Right cardiac atrium (tissue), 5 donors: ENCODE measurements around the gene KIF1B. TPM values are rescaled to one million over a fixed set of nuclear protein-coding genes. Genes with fewer than 3 reads are reported as not detected.
A peak's percentile ranks its signal among the peaks of the same experiment; 100 is the strongest.

Experiments used
- ATAC-seq, 2 donors: fragments of 200-7000 bp; cut with Tn5 transposase; one replicate each; pipeline versions ENCODE4 v1.8.0 to v1.9.1; 2020; ENCODE audit warnings: moderate library complexity in 2 of 2, mild to moderate bottlenecking in 1 of 2
- DNase-seq, 3 donors: peaks; one replicate each; pipeline ENCODE4 v3.0.0-alpha.2; 2020
- H3K27ac ChIP-seq: one replicate; pipeline ENCODE4 v1.5.1; 2013; ENCODE audit warnings: mild to moderate bottlenecking, low read length, control low read depth, moderate library complexity
- H3K27me3 ChIP-seq: one replicate; pipeline ENCODE4 v1.6.1; 2013; ENCODE audit not compliant: control insufficient read depth, insufficient read depth
- H3K4me1 ChIP-seq: one replicate; pipeline ENCODE4 v1.6.1; 2013; ENCODE audit warnings: low read length; ENCODE audit not compliant: control insufficient read depth, insufficient read depth
- H3K4me3 ChIP-seq: one replicate; pipeline ENCODE4 v1.5.1; 2013; ENCODE audit warnings: low read length, control low read depth
- H3K9me3 ChIP-seq: one replicate; pipeline ENCODE4 v1.6.1; 2013; ENCODE audit warnings: low read length; ENCODE audit not compliant: control insufficient read depth
- WGBS: extraction: QIAGEN DNeasy Blood & Tissue Kit; methylation state at CpG from one replicate; pipeline ENCODE4 v1.1.7; 2013; 5-methylcytosine and 5-hydroxymethylcytosine counted together
- intact Hi-C, 4 donors: fragments of 100-400 bp; cut with DNase I; formaldehyde crosslinking; loops; one replicate each; pipeline versions ENCODE4 v1.11.0 to v1.14.0; 2022 to 2023
- polyA plus RNA-seq: library from polyadenylated mRNA; stranded (reverse); fragments of 200-250 nt; gene quantifications from one replicate; pipeline ENCODE4 v1.2.3, GENCODE V29; 2013
- total RNA-seq, 4 donors: library from RNA; stranded (reverse); fragmentation: NEBNext Ultra II Directional; extraction: Animal tissue kit (Norgen Biotek cat#: 25700); gene quantifications; one replicate each; pipeline ENCODE4 v1.2.1, GENCODE V29; 2021
- donor health status: healthy with polysubstance abuse.
- donor health status: DM: no; HTN: yes; CAD: no.
- donor health status: DM: no; HTN: no; CAD: no.
- donor health status: DM: no; HTN: yes; CAD: no; lungs with severe emphysema.
- donor health status: DM: yes; HTN: yes; CAD: no.

The KIF1B gene
- total and polyA plus RNA-seq, 5 donors: 23.8 to 67.9 (median 62.2) TPM

DNA sequence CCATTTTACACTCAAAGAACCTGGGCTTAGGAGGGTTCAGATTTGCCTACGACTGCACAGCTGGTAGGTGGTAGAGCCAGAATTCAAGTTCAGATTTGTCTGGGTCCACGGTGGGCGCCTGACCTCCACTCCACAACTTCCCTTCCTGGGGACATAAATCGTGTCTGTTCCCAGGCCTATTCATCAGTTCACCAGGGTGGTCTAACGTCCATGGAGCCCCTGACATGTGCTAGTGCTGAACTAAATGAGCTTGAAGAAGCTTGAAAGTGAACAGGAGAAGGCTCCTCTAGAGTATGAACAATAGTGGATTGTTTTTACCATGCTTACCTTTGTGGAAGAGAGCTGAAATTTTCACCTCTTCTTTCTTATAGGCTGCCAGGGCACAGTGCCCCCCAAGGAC is 32.5 kb upstream of the KIF1B start:
- intact Hi-C loops: no loop called here
- H3K27ac ChIP-seq: no peak overlapping the region
- no peaks in the 10 kb centered on the region for H3K27me3 ChIP-seq
- no peaks in the 10 kb centered on the region for H3K9me3 ChIP-seq
- H3K4me1 ChIP-seq: no peaks in the 10 kb centered on the region
- 82% methylated on average over 5 of the region's 5 CpGs for WGBS
- H3K4me3 ChIP-seq: no peak overlapping the region
- ATAC-seq (no peak), DNase-seq (no peak)

DNA sequence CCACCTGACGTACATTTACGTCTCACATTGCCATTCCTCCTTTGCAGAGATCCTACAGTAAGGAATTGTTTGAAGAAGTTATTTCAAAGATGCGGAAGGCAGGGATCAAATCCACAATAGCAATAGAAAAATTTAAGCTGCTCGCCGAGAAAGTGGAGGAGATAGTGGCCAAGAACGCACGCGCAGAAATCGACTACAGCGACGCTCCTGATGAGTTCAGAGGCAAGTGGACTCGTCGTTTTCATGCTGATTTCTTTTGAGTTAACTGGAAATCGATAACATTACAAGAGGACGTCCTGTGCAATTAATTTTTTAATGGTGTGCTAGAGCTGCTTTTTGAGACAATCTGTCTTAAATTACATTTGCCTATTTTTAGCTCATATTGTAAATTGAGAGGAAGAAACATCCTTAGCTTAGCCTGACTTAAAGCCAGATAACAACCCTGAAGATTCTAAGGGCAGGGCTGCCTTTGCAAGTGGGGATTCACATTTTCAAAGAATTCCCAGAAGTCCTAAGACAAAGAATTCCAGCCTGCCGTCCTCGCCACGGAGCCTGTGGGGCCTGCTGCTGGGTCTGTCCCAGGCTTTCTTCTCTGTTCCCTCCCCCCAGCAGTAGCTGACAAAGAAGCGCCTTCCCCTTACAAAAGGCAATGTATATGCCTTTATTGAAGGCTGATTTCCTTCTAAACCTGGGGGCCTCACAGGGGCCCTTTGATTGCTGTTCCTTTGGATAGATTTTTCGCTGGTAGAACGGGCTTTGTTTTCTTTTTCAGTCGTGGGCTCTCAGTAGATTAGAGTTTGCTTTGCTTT is 31.6 kb upstream of the KIF1B start:
- Histone ChIP-seq H3K27ac (no peak overlapping the region), H3K4me1 (no peaks in the 10 kb centered on the region), H3K9me3 (no peaks in the 10 kb centered on the region), H3K4me3 (no peak overlapping the region), H3K27me3 (no peaks in the 10 kb centered on the region)
- ATAC-seq (no peak), DNase-seq (no peak)
- intact Hi-C loops: no loop called here
- WGBS: 81% methylated on average over 22 of the region's 22 CpGs

DNA sequence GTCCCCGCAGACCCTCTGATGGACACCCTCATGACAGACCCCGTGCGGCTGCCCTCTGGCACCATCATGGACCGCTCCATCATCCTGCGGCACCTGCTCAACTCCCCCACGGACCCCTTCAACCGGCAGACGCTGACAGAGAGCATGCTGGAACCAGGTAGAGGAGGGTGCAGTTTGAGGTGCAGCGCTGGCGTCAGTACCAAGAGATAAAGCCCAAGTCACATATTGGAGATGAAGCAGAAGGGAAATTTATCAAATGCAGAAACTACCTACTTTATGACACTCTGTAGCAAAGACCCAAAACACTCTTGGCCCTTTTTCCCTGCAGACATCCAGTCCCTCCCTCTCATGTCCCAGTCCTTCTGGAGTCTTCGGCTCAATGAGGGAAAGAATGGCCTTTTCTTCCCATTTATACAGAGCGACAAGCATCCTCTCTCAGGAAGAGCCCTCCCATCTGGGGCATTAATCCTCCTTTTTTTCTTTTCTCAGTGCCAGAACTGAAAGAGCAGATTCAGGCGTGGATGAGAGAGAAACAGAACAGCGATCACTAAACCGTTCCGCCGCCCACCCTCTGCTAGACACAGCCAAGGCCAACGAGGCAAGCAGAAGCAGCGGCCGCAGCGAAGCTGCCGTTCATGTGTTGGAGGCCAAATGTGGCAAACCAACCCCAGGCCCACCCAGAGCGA is 30.8 kb upstream of the KIF1B start:
- intact Hi-C loops: no loop called here
- 88% methylated on average over 23 of the region's 23 CpGs for WGBS
- ATAC-seq: no peak

DNA sequence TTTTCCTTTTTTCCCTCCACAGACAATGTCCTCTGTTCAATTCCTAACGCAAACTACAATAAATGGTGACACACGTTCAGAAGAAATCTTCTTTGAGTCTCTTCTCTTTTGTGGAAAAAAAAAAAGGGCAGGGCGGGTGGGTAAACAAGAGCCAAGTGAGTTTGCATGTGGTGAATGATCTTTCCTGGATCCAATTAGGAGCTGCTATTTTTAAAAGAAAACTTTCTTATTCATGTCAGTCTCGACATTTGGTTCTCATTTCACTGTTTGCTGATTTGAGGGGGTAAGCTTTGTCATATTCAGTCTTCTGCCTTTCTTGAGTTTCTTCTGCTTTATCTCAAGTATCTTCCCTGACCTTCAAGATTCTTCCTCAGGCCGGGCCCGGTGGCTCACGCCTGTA is 29.2 kb upstream of the KIF1B start:
- DNase-seq (no peak), ATAC-seq (no peak)
- H3K9me3 ChIP-seq: no peaks in the 10 kb centered on the region
- H3K27me3 ChIP-seq: no peaks in the 10 kb centered on the region
- no peak overlapping the region for H3K4me3 ChIP-seq
- intact Hi-C loops: no loop called here
- 89% methylated on average over 7 of the region's 7 CpGs for WGBS
- no peak overlapping the region for H3K27ac ChIP-seq
- H3K4me1 ChIP-seq: no peaks in the 10 kb centered on the region

More for the DNA sequence above, 30.8 kb upstream of the KIF1B start:
- peak in 1 of 3 donors; percentile 53 for DNase-seq
- no peaks in the 10 kb centered on the region for H3K27me3 ChIP-seq
- H3K27ac ChIP-seq: no peak overlapping the region
- H3K4me3 ChIP-seq: no peak overlapping the region
- no peaks in the 10 kb centered on the region for H3K9me3 ChIP-seq
- H3K4me1 ChIP-seq: no peaks in the 10 kb centered on the region

DNA sequence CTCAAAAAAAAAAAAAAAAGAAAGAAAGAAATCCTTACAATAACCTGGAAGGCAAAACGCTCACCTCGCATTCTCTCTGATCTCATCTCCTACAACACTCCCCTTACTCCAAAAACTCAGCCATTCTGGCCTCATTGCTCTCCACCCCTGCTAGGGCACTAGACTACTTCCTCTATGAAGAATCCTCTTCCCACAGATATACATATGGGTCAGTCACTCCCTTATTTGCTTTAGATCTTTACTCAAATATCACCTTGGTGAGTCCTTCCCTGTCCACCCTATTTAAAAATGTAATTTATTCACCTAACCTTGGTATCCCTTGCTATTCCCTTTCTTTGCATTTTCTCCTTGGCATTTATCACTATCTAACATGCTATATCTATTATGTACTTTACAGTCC is 24.6 kb upstream of the KIF1B start:
- WGBS: 91% methylated on average over 2 of the region's 2 CpGs
- no peaks in the 10 kb centered on the region for H3K4me1 ChIP-seq
- H3K4me3 ChIP-seq: no peak overlapping the region
- intact Hi-C loops: no loop called here
- ATAC-seq (no peak), DNase-seq (no peak)
- no peak overlapping the region for H3K27ac ChIP-seq
- H3K9me3 ChIP-seq: no peaks in the 10 kb centered on the region
- no peaks in the 10 kb centered on the region for H3K27me3 ChIP-seq

DNA sequence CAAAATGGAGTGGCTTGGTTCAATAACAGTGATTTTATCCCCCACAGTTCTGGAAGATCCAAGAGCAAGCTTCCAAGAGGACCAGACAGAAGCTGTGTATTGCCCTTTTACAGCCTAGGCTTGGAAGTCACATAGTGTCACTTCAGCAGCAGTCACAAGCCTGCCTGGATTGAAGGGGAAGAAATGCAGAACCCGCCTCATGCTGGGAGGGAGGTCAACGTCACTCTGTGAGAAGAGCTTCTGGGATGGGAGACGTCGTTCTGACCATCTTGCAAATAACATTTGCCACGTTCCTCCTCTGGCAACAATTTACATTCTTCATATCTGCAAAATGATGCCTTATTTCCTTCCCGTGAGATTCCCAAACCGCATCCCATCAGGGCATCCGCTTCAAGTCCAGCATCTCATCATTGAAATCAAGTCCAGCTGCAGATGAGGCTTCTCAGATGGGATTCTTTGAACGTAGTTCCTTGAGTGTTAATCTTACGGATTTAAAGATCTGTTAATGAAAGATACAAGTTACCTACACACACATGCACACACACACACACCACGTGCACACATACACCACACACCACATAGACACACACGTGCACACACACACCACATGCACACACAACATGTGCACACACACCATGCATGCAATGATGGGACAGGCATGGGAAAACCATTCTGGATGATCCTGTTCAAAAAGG is 23.9 kb upstream of the KIF1B start:
- DNase-seq (no peak), ATAC-seq (peak in 1 of 2 donors; percentile 40)
- no peaks in the 10 kb centered on the region for H3K4me1 ChIP-seq
- H3K27me3 ChIP-seq: no peaks in the 10 kb centered on the region
- intact Hi-C loops: no loop called here
- H3K4me3 ChIP-seq: no peak overlapping the region
- no peak overlapping the region for H3K27ac ChIP-seq
- no peaks in the 10 kb centered on the region for H3K9me3 ChIP-seq
- 79% methylated on average over 12 of the region's 12 CpGs for WGBS

DNA sequence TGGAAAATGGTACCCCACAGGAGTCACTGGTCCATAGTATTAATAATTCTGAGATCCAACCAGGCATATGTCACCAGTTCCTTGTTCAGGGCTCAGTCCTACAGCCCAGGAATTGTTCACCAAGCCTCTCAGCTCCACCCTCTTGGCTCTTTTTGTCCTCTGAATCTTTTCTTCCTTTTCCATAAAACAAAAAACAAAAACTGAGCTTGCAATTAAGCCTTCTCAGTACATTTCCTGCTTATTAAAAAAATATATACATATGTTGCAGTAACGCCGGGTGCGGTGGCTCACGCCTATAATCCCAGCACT is 23.4 kb upstream of the KIF1B start:
- 95% methylated on average over 4 of the region's 4 CpGs for WGBS
- ATAC-seq: no peak
- Histone ChIP-seq H3K27me3 (no peaks in the 10 kb centered on the region), H3K4me3 (no peak overlapping the region), H3K27ac (no peak overlapping the region), H3K9me3 (no peaks in the 10 kb centered on the region), H3K4me1 (no peaks in the 10 kb centered on the region)
- DNase-seq: no peak
- intact Hi-C loops: no loop called here

DNA sequence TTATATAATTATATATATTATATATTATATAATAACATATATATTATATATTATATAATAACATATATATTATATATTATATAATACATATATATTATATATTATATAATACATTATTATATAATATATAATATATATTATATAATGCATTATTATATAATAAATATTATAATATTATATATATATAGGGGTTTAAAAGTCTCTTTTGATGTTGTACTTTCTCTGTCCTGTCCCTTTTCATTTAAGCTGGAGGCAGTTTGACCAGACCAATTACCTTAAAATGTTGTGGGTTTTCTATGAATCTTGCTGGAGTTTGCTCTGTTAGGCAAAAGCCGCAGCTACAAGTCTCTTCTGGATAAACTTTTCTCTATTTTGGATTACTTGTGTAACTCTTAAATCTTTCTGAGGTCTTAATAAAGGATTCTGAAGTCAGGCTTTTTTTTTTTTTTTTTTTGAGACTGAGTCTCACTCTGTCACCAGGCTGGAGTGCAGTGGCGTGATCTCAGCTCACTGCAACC is 22.2 kb upstream of the KIF1B start:
- 98% methylated on average over 2 of the region's 2 CpGs for WGBS
- no peaks in the 10 kb centered on the region for H3K9me3 ChIP-seq
- no peaks in the 10 kb centered on the region for H3K27me3 ChIP-seq
- no peaks in the 10 kb centered on the region for H3K4me1 ChIP-seq
- DNase-seq: no peak
- H3K27ac ChIP-seq: no peak overlapping the region
- no peak for ATAC-seq
- intact Hi-C loops: no loop called here
- H3K4me3 ChIP-seq: no peak overlapping the region

DNA sequence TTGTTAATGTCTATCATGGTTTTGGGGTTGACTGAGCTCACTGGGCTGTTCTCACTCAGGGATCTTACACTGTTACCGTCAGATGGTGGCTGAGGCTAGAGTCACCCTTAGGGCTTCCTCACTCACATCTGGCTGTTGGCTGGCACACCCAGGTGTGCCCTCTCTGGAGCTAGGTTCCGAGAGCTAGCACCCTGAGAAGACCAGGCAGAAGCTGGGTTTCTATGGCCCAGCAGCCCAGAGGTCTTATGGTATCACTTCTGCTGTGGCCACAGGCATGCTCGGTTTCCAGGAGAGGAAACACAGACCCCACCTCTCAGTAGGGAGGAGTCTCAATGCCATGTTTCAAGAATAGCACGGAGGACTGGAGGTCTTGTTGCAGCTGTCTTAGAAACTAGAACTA is 20.7 kb upstream of the KIF1B start:
- DNase-seq (no peak), ATAC-seq (no peak)
- intact Hi-C loops: no loop called here
- H3K27me3 ChIP-seq: no peaks in the 10 kb centered on the region
- no peaks in the 10 kb centered on the region for H3K9me3 ChIP-seq
- no peak overlapping the region for H3K4me3 ChIP-seq
- H3K4me1 ChIP-seq: no peaks in the 10 kb centered on the region
- no peak overlapping the region for H3K27ac ChIP-seq
- 64% methylated on average over 4 of the region's 4 CpGs for WGBS

DNA sequence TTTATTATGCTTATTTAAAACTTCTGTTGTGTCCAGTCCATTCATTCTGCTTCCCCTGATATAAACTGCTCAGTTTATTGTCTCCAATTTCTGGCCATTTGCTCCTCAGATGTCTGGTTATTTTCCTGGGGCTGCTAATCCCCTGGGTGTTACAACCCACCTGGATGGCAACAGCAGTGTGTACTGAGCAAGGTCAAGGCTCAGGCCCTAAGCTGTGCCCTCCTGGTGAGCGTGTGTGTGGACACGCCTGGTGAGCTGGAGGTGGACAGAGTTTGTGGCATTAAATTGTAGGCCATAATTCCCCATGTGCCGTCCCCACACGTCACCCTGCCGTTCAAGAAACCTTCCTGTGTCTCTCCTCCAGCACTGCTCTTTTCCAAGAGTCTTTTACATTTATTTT is 18.1 kb upstream of the KIF1B start:
- intact Hi-C loops: no loop called here
- H3K27ac ChIP-seq: no peak overlapping the region
- no peaks in the 10 kb centered on the region for H3K4me1 ChIP-seq
- ATAC-seq: no peak
- DNase-seq: no peak
- WGBS: 84% methylated on average over 5 of the region's 5 CpGs
- no peaks in the 10 kb centered on the region for H3K9me3 ChIP-seq
- no peak overlapping the region for H3K4me3 ChIP-seq
- no peaks in the 10 kb centered on the region for H3K27me3 ChIP-seq

DNA sequence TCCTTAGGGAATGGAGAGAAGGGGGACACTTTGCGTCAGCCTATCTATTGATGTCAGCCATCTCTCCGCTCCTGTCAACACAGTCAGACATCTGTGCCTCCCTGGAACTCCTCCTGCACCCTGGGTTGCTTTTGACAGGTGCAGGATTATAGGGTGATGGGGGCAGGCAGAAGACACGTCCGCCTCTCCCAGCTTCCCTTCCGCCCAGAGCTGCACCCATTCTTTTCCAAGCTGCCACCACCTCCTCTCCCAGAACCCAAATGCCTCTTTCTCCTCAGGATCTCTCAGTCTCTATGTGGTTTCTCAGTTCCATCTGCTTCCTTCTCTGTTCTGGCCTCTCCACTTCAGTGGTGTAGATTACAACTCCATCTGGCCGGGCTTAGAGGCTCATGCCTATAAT is 17.1 kb upstream of the KIF1B start:
- H3K27me3 ChIP-seq: no peaks in the 10 kb centered on the region
- no peak overlapping the region for H3K27ac ChIP-seq
- intact Hi-C loops: no loop called here
- DNase-seq (no peak), ATAC-seq (no peak)
- no peaks in the 10 kb centered on the region for H3K9me3 ChIP-seq
- 71% methylated on average over 6 of the region's 6 CpGs for WGBS
- no peak overlapping the region for H3K4me3 ChIP-seq
- H3K4me1 ChIP-seq: no peaks in the 10 kb centered on the region
